HepG2 (cell line): ENCODE data around the gene LYRM1. TPM values are rescaled to one million over a fixed set of nuclear protein-coding genes. Genes with fewer than 3 reads are reported as not detected.

ENCODE experiments used
- CEBPB ChIP-seq: IDR thresholded peaks from 2 replicates; pipeline ENCODE4 v1.6.1; 2011; ENCODE audit warnings: low read depth, low read length, improper control_type of control experiment, borderline replicate concordance
- CEBPG ChIP-seq: IDR thresholded peaks from 2 replicates; pipeline ENCODE4 v1.6.1; 2016
- EP300 ChIP-seq, 3 experiments: sonication (generic) in 1 of 3; formaldehyde crosslinking in 1 of 3; IDR thresholded peaks; 2 replicates each; pipeline versions ENCODE4 v1.5.1 to v1.6.1; 2011 to 2020; ENCODE audit warnings: low read depth in 2 of 3, low read length in 2 of 3, borderline replicate concordance in 1 of 3, improper control_type of control experiment in 1 of 3, mild to moderate bottlenecking in 1 of 3, missing genetic modification reagents in 1 of 3, moderate library complexity in 1 of 3
- ERF ChIP-seq: IDR thresholded peaks from 2 replicates; pipeline ENCODE4 v1.6.1; 2018; ENCODE audit warnings: missing biosample characterization, missing genetic modification reagents
- FOSL2 ChIP-seq: sonication (generic); formaldehyde crosslinking; IDR thresholded peaks from 2 replicates; pipeline ENCODE4 v1.4.0; 2020; ENCODE audit warnings: missing genetic modification reagents
- HMGA1 ChIP-seq: sonication (generic); formaldehyde crosslinking; conservative IDR thresholded peaks from 2 replicates; pipeline ENCODE4 v1.4.0; 2020; ENCODE audit warnings: missing genetic modification reagents
- NCOA2 ChIP-seq: sonication (generic); formaldehyde crosslinking; IDR thresholded peaks from 2 replicates; pipeline ENCODE4 v1.8.0; 2022; ENCODE audit warnings: inconsistent platforms
- NONO ChIP-seq, 2 experiments: fragments of 450-650 bp in 1 of 2; sonication (generic) in 1 of 2; formaldehyde crosslinking in 1 of 2; IDR thresholded peaks in 1 of 2; conservative IDR thresholded peaks in 1 of 2; 2 replicates each; pipeline versions ENCODE4 v1.6.1 to v1.8.0; 2017 to 2022; ENCODE audit warnings: mild to moderate bottlenecking in 1 of 2, missing genetic modification reagents in 1 of 2, moderate library complexity in 1 of 2
- SIX4 ChIP-seq: sonication (generic); formaldehyde crosslinking; IDR thresholded peaks from 2 replicates; pipeline ENCODE4 v1.4.0; 2020; ENCODE audit warnings: missing genetic modification reagents
- SMAD9 ChIP-seq: sonication (generic); formaldehyde crosslinking; IDR thresholded peaks from 2 replicates; pipeline ENCODE4 v1.5.1; 2020; ENCODE audit warnings: mild to moderate bottlenecking, missing genetic modification reagents
- SMC3 ChIP-seq: IDR thresholded peaks from 2 replicates; pipeline ENCODE4 v1.6.1; 2011; ENCODE audit warnings: low read length, improper control_type of control experiment
- TAF1 ChIP-seq: sonication (generic); formaldehyde crosslinking; IDR thresholded peaks from 2 replicates; pipeline ENCODE4 v1.4.0; 2020; ENCODE audit warnings: missing genetic modification reagents
- ZBTB3 ChIP-seq: sonication (generic); formaldehyde crosslinking; IDR thresholded peaks from 2 replicates; pipeline ENCODE4 v1.4.0; 2020; ENCODE audit warnings: low read depth, mild to moderate bottlenecking, moderate library complexity, missing genetic modification reagents, borderline replicate concordance
- ZMYM2 ChIP-seq: sonication (generic); formaldehyde crosslinking; IDR thresholded peaks from 2 replicates; pipeline ENCODE4 v1.8.0; 2022; ENCODE audit warnings: mild to moderate bottlenecking, missing genetic modification reagents
- ZNF225 ChIP-seq: sonication (generic); formaldehyde crosslinking; IDR thresholded peaks from 2 replicates; pipeline ENCODE4 v1.4.0; 2020; ENCODE audit warnings: mild to moderate bottlenecking, missing genetic modification reagents
- ZNF317 ChIP-seq: sonication (generic); formaldehyde crosslinking; IDR thresholded peaks from 2 replicates; pipeline ENCODE4 v1.5.0; 2020; ENCODE audit warnings: mild to moderate bottlenecking, missing genetic modification reagents
- ZNF33B ChIP-seq: sonication (generic); formaldehyde crosslinking; IDR thresholded peaks from 2 replicates; pipeline ENCODE4 v1.5.1; 2020; ENCODE audit warnings: mild to moderate bottlenecking, missing genetic modification reagents
- ZNF431 ChIP-seq: sonication (generic); formaldehyde crosslinking; IDR thresholded peaks from 2 replicates; pipeline ENCODE4 v1.9.0; 2022; ENCODE audit warnings: missing genetic modification reagents, low read depth, mild to moderate bottlenecking, borderline replicate concordance
- ZNF556 ChIP-seq: sonication (generic); formaldehyde crosslinking; IDR thresholded peaks from 2 replicates; pipeline ENCODE4 v1.4.0; 2020; ENCODE audit warnings: mild to moderate bottlenecking, missing genetic modification reagents, borderline replicate concordance
- polyA plus RNA-seq, 8 experiments: library from polyadenylated mRNA; depleted of rRNA in 3 of 8; stranded (reverse) in 7 of 8; unstranded in 1 of 8; fragments of >200 nt; fragmentation: Illumina TruSeq in 4 of 8; extraction: Trizol in 4 of 8; gene quantifications; 2 replicates each; pipeline versions ENCODE4 v1.2.1 to v1.2.3, GENCODE V29; 2011 to 2016; ENCODE audit warnings: low read depth in 4 of 8, missing spikeins in 1 of 8, mixed read lengths in 1 of 8; ENCODE audit not compliant: insufficient read depth in 1 of 8
- total RNA-seq, 5 experiments: library from RNA; depleted of rRNA; stranded (reverse); fragments of >200 nt; fragmentation: Illumina TruSeq; extraction: Trizol; gene quantifications; 2 replicates each; pipeline ENCODE4 v1.2.3, GENCODE V29; 2016; ENCODE audit warnings: low read depth in 1 of 5
- TF ChIP-seq, protein P1 (sequence below): sonication (generic); formaldehyde crosslinking; IDR thresholded peaks from 2 replicates; pipeline ENCODE4 v1.5.0; 2020; ENCODE audit warnings: mild to moderate bottlenecking, missing genetic modification reagents, borderline replicate concordance
- TF ChIP-seq, protein P2 (sequence below): sonication (generic); formaldehyde crosslinking; IDR thresholded peaks from 2 replicates; pipeline ENCODE4 v1.4.0; 2020; ENCODE audit warnings: missing genetic modification reagents
- TF ChIP-seq, protein P3 (sequence below): sonication (generic); formaldehyde crosslinking; IDR thresholded peaks from 2 replicates; pipeline ENCODE4 v1.8.0; 2022; ENCODE audit warnings: missing genetic modification reagents, mild to moderate bottlenecking, inconsistent platforms, borderline replicate concordance
- TF ChIP-seq, protein P4 (sequence below): IDR thresholded peaks from 2 replicates; pipeline ENCODE4 v1.6.1; 2016; ENCODE audit warnings: mild to moderate bottlenecking

Gene LYRM1
- total and polyA plus RNA-seq, 2 of the 13 experiments (the other 11 are each of a cell fraction or from before 2014, with no cell fraction given), result 59.2 to 82.6 TPM

DNA sequence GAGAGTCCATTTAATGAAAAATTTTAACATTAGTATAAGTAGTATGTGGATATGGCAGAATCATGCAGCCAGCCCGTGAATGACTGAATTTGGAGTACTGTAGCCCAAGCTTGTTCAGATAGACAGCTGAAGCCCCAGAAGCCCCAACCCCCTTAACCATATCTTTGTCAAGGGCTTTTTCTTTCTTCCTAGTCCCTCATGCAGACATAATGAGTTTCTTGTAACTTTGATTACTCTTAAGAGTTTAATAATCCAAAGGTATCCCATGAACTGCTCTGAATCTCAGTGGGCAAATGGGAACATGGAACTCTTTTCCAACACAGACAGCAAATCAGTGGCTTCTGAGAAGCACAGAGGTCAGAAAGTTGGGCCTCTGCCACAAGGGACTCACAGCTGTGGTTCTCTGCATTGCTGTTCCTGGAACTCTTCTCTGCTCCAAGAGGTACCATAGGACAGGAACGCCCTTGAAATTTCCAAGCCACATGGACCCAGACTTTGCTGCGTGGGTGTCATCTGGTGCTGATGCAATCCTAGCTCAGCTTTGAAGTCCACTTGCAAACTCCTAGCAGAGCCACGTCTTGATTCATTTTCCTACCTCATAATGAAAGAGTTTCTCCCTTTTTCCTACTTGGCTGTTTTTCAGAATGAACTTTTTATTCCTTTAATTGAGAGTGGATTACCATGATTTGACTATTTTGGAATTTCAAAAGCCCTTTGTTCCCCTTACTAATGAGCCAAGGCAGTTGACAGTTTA, 18.1 kb downstream of the LYRM1 start (continued):
- TF ChIP-seq, protein P1, sequence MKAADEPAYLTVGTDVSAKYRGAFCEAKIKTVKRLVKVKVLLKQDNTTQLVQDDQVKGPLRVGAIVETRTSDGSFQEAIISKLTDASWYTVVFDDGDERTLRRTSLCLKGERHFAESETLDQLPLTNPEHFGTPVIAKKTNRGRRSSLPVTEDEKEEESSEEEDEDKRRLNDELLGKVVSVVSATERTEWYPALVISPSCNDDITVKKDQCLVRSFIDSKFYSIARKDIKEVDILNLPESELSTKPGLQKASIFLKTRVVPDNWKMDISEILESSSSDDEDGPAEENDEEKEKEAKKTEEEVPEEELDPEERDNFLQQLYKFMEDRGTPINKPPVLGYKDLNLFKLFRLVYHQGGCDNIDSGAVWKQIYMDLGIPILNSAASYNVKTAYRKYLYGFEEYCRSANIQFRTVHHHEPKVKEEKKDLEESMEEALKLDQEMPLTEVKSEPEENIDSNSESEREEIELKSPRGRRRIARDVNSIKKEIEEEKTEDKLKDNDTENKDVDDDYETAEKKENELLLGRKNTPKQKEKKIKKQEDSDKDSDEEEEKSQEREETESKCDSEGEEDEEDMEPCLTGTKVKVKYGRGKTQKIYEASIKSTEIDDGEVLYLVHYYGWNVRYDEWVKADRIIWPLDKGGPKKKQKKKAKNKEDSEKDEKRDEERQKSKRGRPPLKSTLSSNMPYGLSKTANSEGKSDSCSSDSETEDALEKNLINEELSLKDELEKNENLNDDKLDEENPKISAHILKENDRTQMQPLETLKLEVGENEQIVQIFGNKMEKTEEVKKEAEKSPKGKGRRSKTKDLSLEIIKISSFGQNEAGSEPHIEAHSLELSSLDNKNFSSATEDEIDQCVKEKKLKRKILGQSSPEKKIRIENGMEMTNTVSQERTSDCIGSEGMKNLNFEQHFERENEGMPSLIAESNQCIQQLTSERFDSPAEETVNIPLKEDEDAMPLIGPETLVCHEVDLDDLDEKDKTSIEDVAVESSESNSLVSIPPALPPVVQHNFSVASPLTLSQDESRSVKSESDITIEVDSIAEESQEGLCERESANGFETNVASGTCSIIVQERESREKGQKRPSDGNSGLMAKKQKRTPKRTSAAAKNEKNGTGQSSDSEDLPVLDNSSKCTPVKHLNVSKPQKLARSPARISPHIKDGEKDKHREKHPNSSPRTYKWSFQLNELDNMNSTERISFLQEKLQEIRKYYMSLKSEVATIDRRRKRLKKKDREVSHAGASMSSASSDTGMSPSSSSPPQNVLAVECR, result no peak
- TF ChIP-seq ZNF317 (CRISPR knock-in tag) (no peak), NCOA2 (CRISPR knock-in tag) (no peak), CEBPG (peak; percentile 86), HMGA1 (CRISPR knock-in tag) (no peak), ZNF431 (no peak), FOSL2 (peak; percentile 31; the same call in 1 of the 2 replicates), SMAD9 (no peak), SIX4 (no peak), TAF1 (no peak), ZNF556 (CRISPR knock-in tag) (no peak), CEBPB (peak; percentile 86), ZNF225 (CRISPR knock-in tag) (no peak), SMC3 (0 out of 2 replicates have a peak, but pooled peaks have one; percentile 6), NONO (IDR thresholded peaks at IDR 0.05) (no peak), NONO (CRISPR knock-in tag; conservative IDR thresholded peaks at IDR 0.05) (no peak), EP300 (IDR thresholded peaks at IDR 0.05; ENCODE audit: low read depth in 2 of 2, low read length in 2 of 2) (no peak), EP300 (CRISPR knock-in tag; IDR thresholded peaks at IDR 0.05; ENCODE audit: borderline replicate concordance) (no peak), ZBTB3 (no peak), ZNF33B (0 out of 2 replicates have a peak, but pooled peaks have one; percentile 36), ZMYM2 (CRISPR knock-in tag) (no peak), ERF (CRISPR knock-in tag) (no peak)
- TF ChIP-seq, protein P2, sequence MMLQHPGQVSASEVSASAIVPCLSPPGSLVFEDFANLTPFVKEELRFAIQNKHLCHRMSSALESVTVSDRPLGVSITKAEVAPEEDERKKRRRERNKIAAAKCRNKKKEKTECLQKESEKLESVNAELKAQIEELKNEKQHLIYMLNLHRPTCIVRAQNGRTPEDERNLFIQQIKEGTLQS (CRISPR knock-in tag), result peak; percentile 86
- TF ChIP-seq, protein P3, sequence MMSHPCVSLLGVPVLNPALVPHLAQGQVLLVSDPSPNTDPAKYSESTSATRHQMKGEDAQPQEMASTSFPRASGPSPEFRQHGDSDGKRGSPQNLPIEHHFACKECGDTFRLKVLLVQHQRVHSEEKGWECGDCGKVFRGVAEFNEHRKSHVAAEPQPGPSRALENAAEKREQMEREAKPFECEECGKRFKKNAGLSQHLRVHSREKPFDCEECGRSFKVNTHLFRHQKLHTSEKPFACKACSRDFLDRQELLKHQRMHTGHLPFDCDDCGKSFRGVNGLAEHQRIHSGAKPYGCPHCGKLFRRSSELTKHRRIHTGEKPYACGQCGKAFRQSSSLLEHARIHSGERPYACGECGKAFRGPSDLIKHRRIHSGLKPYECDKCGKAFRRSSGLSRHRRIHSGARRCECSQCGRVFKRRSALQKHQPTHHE (CRISPR knock-in tag), result no peak
- TF ChIP-seq, protein P4, sequence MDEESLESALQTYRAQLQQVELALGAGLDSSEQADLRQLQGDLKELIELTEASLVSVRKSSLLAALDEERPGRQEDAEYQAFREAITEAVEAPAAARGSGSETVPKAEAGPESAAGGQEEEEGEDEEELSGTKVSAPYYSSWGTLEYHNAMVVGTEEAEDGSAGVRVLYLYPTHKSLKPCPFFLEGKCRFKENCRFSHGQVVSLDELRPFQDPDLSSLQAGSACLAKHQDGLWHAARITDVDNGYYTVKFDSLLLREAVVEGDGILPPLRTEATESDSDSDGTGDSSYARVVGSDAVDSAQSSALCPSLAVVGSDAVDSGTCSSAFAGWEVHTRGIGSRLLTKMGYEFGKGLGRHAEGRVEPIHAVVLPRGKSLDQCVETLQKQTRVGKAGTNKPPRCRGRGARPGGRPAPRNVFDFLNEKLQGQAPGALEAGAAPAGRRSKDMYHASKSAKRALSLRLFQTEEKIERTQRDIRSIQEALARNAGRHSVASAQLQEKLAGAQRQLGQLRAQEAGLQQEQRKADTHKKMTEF (CRISPR knock-in tag), result no peak
